SKM-1 (cell line): ENCODE measurements around the gene PRKAG1.

Experiments
- DNase-seq: peaks from one replicate; lab custom pipeline; 2025; ENCODE audit not compliant: unreplicated experiment; lab: John Stamatoyannopoulos, UW

PRKAG1 gene

DNA sequence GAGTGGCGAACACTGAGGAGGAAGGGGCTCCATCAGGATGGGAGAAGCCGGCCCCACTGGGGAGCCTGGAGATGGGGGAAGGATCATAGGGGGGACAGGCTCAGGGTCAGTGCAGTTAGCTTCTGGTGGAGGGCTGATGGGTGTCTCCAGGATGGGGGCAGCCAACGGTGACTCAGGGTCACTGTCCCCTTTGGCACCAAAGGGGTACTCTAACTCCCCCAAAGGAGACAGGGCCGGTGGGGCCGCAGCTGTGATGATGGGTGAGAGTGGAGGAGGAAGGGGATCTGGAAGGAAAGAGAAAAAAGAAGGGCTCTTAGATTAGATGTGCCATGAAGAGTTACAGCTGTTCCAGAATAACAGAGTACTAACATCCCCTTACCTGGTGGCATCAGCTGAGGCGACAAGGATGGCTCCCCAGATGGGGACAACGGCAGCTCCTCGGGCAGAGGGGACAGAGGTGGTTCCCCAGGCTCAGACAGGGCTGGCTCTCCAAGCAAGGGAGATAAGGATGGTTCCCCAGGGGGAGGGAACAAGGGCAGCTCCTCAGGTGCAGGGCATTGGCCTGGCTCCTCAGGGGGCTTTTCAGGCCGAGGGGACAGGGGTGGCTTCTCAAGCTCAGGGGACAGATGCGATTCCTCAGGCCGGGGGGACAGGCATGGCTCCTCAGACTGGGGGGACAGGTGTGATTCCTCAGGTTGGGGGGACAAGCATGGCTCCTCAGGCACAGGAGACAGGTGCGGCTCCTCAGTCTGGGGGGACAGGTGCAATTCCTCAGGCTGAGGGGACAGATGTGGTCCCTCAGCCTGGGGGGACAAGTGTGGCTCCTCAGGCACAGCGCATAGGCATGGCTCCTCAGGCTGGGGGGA is 32.2 kb upstream of the PRKAG1 start:
- DNase-seq, result no peak

DNA sequence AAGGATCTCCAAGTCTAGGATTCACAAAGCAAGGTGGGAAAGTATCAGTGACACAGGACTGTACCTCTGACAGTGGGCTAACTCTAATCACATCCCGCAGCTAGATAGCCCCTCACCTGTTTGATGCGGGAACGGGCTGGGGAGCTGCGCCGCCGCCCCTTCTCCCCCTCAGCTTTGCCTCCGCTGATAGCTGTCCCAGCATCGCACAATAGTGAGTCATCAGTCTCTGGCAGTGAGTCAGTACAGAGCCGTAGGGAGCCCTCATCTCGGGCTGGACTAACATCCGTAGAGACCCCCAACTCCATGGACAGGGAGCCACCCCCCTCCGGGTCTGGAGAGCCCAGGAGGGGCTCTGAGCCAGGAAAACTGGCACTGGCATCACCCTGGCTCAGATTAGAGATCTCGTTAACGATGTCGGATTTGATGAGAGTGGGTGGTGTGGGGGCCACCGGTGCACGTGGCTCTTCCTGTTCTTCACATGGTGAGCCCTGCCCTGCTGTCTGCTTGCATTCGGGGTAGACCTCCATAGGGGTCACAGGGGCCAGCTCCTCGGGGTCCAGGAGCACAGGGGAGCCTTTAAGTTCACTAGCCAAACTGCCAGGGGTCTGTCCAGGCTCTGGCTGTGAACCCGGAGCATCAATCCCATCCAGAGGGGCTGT is 31.1 kb upstream of the PRKAG1 start:
- no peak for DNase-seq

DNA sequence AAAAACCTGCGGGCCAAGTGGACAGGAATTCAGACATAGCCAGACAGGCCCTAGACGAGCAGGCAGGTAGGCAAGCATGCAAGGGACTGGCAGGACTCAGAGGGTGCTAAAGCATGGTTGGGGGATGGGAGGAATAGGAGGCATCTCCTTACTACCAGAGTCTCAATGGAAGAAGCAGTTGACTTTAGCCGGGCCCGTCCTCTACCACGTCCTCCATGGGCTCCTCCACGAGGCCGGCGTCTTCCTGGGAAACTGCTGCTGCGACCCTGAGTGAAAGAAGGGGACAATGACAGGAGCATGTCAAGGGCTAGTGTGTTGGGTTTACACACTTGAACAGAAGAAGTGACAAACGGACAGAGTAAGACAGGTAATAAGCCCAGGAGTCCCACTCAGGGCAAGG is 30.4 kb upstream of the PRKAG1 start:
- DNase-seq, result no peak

DNA sequence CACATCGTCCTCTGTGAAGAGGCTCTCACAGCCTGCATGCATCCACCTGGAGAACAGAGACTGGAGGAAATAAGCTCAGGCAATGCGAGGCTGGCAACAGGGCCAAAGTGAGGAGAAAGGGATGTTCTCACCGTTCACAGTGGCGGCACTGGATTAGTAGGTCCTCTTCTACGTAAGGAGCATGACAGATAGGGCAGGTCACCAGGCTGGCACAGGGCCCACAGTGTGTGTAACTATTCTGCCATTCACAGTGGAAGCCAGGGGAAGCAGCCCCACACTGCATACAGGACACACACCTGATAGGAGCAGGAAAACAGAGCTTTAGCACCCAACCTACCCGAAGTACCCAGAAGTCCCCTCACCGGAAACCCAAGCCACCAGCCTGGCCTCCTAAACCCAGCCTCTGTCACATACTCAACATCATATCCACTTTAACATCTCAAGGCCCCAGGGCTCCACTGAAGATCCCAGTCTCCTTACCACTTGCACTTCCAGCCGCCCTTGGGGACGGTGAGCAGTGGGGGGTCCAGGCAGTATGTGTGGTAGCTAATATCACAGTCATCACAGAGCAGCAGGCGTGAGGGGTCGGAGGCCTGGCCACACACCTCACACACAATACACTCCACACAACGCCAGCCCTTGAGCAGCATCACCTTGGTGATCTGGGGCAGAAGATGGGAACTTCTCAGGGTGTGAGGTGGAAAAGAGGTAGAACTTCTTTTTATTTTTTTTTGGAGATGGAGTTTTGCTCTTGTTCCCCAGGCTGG is 27.7 kb upstream of the PRKAG1 start:
- no peak for DNase-seq

GRCh38 chr12:49044660-49045059 is 26.1 kb upstream of the PRKAG1 start:
- no peak for DNase-seq

DNA sequence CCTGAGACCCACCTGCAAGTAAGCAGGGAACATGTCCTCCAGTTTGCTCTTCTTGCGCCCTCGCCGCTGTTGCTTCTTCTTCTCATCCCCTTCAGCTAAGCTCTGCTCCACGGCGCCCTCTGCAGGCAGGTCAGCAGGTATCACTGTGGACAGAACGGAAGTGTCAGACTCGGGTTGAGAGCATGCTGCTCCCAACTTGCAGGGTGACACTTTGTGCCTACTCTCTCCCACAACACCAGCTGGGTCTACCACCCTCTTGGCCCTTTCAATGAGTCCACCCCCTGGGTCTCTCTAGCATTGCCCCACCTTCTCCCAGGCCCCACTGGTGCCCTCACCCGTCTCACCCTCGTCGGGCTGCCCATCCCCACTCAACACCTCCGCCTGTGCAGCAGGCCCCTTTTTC is 25.3 kb upstream of the PRKAG1 start:
- peak; percentile 20 for DNase-seq

- no peak for DNase-seq
Measured at GRCh38 chr12:49043241-49043640, 24.7 kb upstream of the PRKAG1 start.

DNA sequence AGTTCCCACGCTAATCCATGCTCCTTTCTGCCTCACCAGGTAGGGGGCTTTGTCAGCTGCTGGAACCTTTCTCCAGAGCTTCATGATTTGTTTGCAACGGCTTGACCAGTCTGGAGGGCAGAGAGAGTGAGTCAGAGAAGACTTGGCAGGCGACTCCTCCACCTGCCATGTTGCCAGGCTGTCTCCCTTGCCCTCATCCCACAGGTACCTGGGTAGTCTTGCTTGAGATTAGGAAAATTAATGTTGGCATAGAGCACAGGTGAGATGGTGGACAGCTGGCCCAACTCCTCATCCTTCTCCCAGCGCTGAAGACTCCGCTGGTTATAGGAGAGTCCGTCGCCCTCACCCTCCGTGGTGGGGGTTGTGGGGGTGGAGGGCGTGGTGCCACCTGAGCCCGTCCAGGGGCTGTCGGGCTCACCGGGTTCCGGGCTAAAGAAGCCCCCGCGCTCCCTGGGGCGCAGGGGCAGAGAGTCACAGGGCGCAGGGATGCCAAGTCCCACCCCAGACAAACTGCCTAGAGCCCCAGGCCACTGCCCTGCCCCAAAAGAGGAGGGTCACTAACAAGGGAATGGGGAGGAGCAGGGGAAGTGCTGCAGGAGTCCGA is 23.4 kb upstream of the PRKAG1 start:
- no peak for DNase-seq

DNA sequence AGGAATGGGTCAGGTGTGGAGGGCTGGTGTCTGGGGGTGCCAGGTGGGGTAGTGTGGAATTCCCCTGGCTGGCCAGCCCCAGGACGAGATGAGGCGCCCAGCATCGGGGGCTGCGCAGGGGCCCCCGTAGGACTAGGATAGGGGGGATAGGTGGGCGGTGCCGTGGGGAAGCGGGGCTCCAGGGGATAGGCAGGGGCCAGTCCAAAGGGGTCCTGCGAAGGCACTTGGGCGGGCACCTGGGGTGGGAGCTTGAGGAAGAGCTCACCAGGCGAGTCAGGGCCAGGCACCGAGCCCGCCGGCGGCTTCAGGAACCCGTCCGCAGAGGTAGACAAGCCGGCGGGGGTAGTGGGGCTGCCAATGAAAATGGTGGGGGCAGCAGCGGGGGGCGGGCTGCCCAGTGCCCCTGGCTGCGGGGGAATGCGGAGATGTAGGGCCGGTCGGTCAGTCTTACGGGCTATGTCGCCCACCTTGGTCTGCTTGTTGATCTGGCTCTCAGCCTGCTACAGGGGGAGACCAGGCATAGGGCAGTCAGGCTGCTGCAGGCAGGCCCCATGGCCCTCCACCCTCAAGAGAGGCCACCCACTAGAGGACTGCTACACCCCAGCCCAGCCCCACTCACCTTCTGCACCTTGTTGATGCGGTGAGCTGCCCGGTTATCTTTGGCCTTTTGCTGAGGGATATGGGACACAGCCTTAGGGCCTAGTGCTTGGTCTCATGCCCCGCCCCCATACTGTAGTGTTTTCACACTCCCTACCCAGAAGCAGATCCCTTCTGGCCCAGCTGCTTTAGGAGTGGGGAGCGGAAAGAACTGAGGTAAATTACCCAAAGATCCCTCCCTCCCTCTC is 22.7 kb upstream of the PRKAG1 start:
- DNase-seq, result no peak

DNA sequence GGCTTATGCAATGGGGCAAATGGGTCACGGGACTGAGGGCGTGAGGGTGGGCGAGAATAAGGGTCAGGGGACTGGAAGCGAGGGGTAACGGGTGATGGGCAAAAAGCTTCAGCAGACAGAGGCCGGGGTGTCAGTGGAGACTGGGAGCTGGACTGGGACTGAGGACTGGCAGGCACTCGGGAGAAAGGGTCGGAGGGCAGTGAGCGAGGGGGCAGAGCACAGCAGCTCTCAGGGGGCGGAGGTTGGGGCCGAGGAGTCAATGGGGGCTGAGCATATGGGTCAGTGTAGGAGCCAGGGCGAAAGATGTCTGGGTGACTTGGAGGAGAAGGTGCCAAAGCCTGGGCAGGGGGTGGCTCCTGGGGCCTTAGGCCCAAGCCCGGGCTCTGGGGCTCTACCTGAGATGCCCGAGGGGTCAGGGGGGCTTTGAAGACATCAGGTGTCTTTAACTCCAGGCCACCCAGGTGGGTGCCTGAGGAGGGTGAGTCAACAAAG is 21.8 kb upstream of the PRKAG1 start:
- DNase-seq, result no peak

- DNase-seq, result no peak
Measured at GRCh38 chr12:49039421-49040363, 21.1 kb upstream of the PRKAG1 start.

DNA sequence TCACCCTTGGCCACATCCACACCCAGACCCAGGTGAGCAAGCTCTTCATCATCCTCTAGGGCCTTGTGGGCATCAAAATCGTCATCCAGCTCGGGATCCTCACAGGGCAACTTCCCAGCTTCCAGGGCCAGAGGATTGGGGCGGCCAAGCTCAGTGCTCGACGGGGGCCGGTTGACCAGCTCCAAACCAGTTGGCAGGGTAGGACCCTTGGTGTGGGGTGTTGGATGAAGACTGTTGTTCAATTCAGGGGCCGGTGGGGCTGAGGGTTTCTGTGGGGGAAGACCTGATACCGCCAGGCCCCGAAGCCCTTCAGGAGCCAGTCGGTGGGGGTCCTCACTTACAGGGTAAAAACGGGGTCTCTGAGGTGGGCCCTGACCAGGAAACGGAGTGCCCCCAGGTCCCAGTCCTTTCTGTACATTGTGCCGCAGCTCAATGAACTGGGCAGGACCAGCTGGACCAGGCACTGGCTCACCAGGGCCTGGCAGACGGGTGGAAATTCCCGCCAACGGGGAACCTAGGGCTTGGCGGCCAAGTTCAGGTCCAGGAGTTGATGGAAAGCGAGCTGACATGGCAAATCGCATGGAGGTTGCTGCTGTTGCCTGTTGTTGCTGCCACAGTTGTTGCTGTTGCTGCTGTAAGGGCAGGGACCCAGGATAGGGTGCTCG is 19.8 kb upstream of the PRKAG1 start:
- no peak for DNase-seq

GRCh38 chr12:49037947-49038237 is 19.3 kb upstream of the PRKAG1 start:
- DNase-seq, result no peak

DNA sequence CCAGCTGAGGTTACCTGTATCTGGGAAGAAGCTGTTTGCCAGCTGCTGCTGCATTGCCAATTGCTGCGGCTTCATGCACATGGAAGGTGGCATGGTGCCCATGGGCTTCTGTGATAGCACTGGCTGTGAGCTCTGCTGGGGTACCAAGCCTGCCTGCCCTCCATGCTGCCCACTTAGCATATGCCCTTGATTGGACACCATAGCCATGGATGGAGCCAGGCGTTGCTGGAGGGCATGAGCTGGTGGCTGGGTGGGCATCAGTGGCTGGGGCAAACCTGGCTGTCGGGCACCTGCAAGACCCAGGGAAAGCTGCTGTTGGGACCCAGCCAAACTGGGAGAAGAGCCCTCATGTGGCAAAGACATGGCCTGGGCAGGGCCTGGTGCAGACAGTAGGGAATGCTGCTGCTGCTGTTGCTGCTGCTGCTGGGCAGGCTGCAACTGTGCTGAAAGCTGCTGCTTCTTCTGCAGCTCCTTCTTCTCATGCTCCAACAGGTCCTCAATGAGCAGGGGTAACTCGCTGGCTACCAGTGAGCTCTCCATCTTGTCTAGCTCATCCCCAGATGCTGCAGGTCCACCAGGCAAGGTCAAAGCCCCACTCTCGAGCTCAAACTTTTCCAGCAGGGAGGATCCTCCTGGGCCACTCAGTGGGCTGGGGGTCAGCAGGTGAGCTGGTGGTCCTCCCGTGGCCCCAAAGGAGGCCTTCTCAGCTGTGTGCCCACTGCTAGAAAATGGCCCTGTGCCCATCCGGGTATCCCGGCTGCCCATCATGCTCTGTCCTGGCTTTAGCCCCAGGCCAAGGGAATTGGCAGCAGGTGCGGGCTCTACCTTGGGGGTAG is 18.8 kb upstream of the PRKAG1 start:
- DNase-seq, result no peak

GRCh38 chr12:49036029-49036428 is 17.5 kb upstream of the PRKAG1 start:
- DNase-seq, result no peak

GRCh38 chr12:49034286-49034622 is 15.7 kb upstream of the PRKAG1 start:
- no peak for DNase-seq

GRCh38 chr12:49033611-49034285 is 15.2 kb upstream of the PRKAG1 start:
- no peak for DNase-seq
